Measurements from ENCODE around the gene LRP8.

The LRP8 gene

GRCh38 chr1:53359225-53359933 is 31.5 kb upstream of the LRP8 start:
- peak in 1 of 5 donors; percentile 2 for DNase-seq

GRCh38 chr1:53356637-53357036 is 28.8 kb upstream of the LRP8 start:
- no peak for DNase-seq

GRCh38 chr1:53354119-53354518 is 26.2 kb upstream of the LRP8 start:
- DNase-seq, result no peak

GRCh38 chr1:53352561-53352960 is 24.7 kb upstream of the LRP8 start:
- DNase-seq, result no peak

GRCh38 chr1:53350853-53351767 is 23.2 kb upstream of the LRP8 start:
- no peak for DNase-seq

GRCh38 chr1:53349968-53350852 is 22.3 kb upstream of the LRP8 start:
- no peak for DNase-seq

GRCh38 chr1:53349369-53349835 is 21.5 kb upstream of the LRP8 start:
- DNase-seq, result no peak

- DNase-seq, result no peak
Observed at GRCh38 chr1:53348486-53349368, 20.9 kb upstream of the LRP8 start.

- no peak for DNase-seq
Observed at GRCh38 chr1:53346814-53347176, 18.9 kb upstream of the LRP8 start.

GRCh38 chr1:53345996-53346813 is 18.3 kb upstream of the LRP8 start:
- no peak for DNase-seq

GRCh38 chr1:53344921-53345838 is 17.3 kb upstream of the LRP8 start:
- peak in 1 of 5 donors; percentile 2 for DNase-seq

- DNase-seq, result peak in 1 of 5 donors; percentile 8
Observed at GRCh38 chr1:53343831-53344668, 16.2 kb upstream of the LRP8 start.

- DNase-seq, result no peak
Observed at GRCh38 chr1:53342735-53343470, 15.0 kb upstream of the LRP8 start.

- DNase-seq, result no peak
Observed at GRCh38 chr1:53341961-53342707, 14.3 kb upstream of the LRP8 start.

GRCh38 chr1:53341521-53341895 is 13.6 kb upstream of the LRP8 start:
- DNase-seq, result no peak

- no peak for DNase-seq
Observed at GRCh38 chr1:53340660-53341520, 13.0 kb upstream of the LRP8 start.
